Sigmoid colon (tissue), 7 donors: ENCODE data around the gene KBTBD12. TPM values are rescaled to one million over a fixed set of nuclear protein-coding genes. Genes with fewer than 3 reads are reported as not detected.

Experiments used
- DNase-seq: peaks from one replicate; pipeline ENCODE4 v3.0.0-alpha.2; 2019
- H3K27ac ChIP-seq, 4 donors: fragments of 200-600 bp; sonication (generic); one replicate each; pipeline ENCODE4 v1.5.1; 2016 to 2019; ENCODE audit warnings: mild to moderate bottlenecking in 1 of 4
- H3K27me3 ChIP-seq, 3 donors: fragments of 200-600 bp; sonication (generic); one replicate each; pipeline ENCODE4 v1.5.1; 2019; ENCODE audit warnings: mild to moderate bottlenecking in 1 of 3
- H3K36me3 ChIP-seq, 4 donors: fragments of 200-600 bp; sonication (generic); one replicate each; pipeline ENCODE4 v1.5.1; 2016 to 2019
- H3K4me1 ChIP-seq, 4 donors: fragments of 200-600 bp; sonication (generic); one replicate each; pipeline ENCODE4 v1.5.1; 2017 to 2019
- H3K4me3 ChIP-seq, 4 donors: fragments of 200-600 bp; sonication (generic); one replicate each; pipeline ENCODE4 v1.5.1; 2017 to 2019; ENCODE audit warnings: mild to moderate bottlenecking in 2 of 4, moderate library complexity in 1 of 4
- H3K9me3 ChIP-seq, 4 donors: fragments of 200-600 bp in 3 of 4; sonication (generic) in 3 of 4; one replicate each; pipeline versions ENCODE4 v1.5.1 to v1.6.1; 2013 to 2019
- CTCF ChIP-seq, 4 experiments: fragments of 450-650 bp in 3 of 4; fragments of 200-600 bp in 1 of 4; IDR thresholded peaks; one replicate each; pipeline ENCODE4 v1.5.1; 2016 to 2019; ENCODE audit warnings: antibody characterized with exemption in 4 of 4, mild to moderate bottlenecking in 3 of 4, moderate library complexity in 2 of 4
- EP300 ChIP-seq, 4 donors: sonication (generic); formaldehyde crosslinking; IDR thresholded peaks; one replicate each; pipeline ENCODE4 v1.6.1; 2017; ENCODE audit warnings: antibody characterized with exemption in 4 of 4
- POLR2A ChIP-seq, 2 donors: fragments of 450-650 bp; IDR thresholded peaks; one replicate each; pipeline ENCODE4 v1.6.1; 2016; ENCODE audit warnings: antibody characterized with exemption in 2 of 2, mild to moderate bottlenecking in 2 of 2, moderate library complexity in 2 of 2
- POLR2AphosphoS5 ChIP-seq, 4 donors: sonication (generic); formaldehyde crosslinking; IDR thresholded peaks; one replicate each; pipeline ENCODE4 v1.6.1; 2017; ENCODE audit warnings: antibody characterized with exemption in 4 of 4
- WGBS, 2 donors: extraction: QIAGEN DNeasy Blood & Tissue Kit; methylation state at CpG; one replicate each; pipeline ENCODE4 v1.1.7; 2013; 5-methylcytosine and 5-hydroxymethylcytosine counted together
- intact Hi-C: fragments of 100-400 bp; cut with DNase I; formaldehyde crosslinking; loops from one replicate; pipeline ENCODE4 v1.15.1; 2023
- polyA plus RNA-seq, 3 donors: library from polyadenylated mRNA; stranded (reverse); fragments of 200-250 nt; gene quantifications; one replicate each; pipeline ENCODE4 v1.2.3, GENCODE V29; 2013
- total RNA-seq, 4 donors: library from RNA; depleted of rRNA; stranded (reverse); fragments of >200 nt; gene quantifications; one replicate each; pipeline ENCODE4 v1.1.0, GENCODE V29; 2016
- donor health status: healthy with polysubstance abuse.
- donor health status: Bipolar disorder and iron deficiency.
- donor health status: healthy.

KBTBD12 gene
- total and polyA plus RNA-seq, 7 donors, result 1.3 to 5.9 (median 2.5) TPM

GRCh38 chr3:127982155-127982554 is 67.1 kb downstream of the KBTBD12 start:
- 80 to 87% methylated on average over 3 of the region's 3 CpGs for WGBS, 2 donors
- TF ChIP-seq POLR2AphosphoS5 (IDR thresholded peaks at IDR 0.05) (no peak), EP300 (IDR thresholded peaks at IDR 0.05) (no peak), POLR2A (IDR thresholded peaks at IDR 0.05) (no peak), CTCF (IDR thresholded peaks at IDR 0.05) (no peak)
- no peak overlapping the region for H3K27ac ChIP-seq
- H3K4me1 ChIP-seq, result no peaks in the 10 kb centered on the region
- no peak for DNase-seq
- peaks cover 0 to 3% (median 0%) of the 10 kb centered on the region in 4 donors for H3K36me3 ChIP-seq
- intact Hi-C loops, result no loop called here
- H3K27me3 ChIP-seq, result no peaks in the 10 kb centered on the region
- no peak overlapping the region for H3K4me3 ChIP-seq
- H3K9me3 ChIP-seq, result no peaks in the 10 kb centered on the region

GRCh38 chr3:127984241-127984975 is 69.4 kb downstream of the KBTBD12 start:
- no peaks in the 10 kb centered on the region for H3K9me3 ChIP-seq
- H3K4me3 ChIP-seq, result no peak overlapping the region
- no peak overlapping the region for H3K27ac ChIP-seq
- H3K27me3 ChIP-seq, result no peaks in the 10 kb centered on the region
- no peak for DNase-seq
- intact Hi-C loops, result no loop called here
- TF ChIP-seq POLR2A (IDR thresholded peaks at IDR 0.05) (no peak), POLR2AphosphoS5 (IDR thresholded peaks at IDR 0.05) (no peak), CTCF (IDR thresholded peaks at IDR 0.05) (no peak), EP300 (IDR thresholded peaks at IDR 0.05) (no peak)
- no peaks in the 10 kb centered on the region for H3K4me1 ChIP-seq
- WGBS, 2 donors, result 89% methylated on average over 8 of the region's 8 CpGs
- H3K36me3 ChIP-seq, result peaks cover 0 to 3% (median 0%) of the 10 kb centered on the region in 4 donors

- intact Hi-C loops, result no loop called here
- TF ChIP-seq EP300 (IDR thresholded peaks at IDR 0.05) (no peak), POLR2AphosphoS5 (IDR thresholded peaks at IDR 0.05) (no peak), CTCF (IDR thresholded peaks at IDR 0.05) (no peak), POLR2A (IDR thresholded peaks at IDR 0.05) (no peak)
Measured at GRCh38 chr3:127985216-127985615, 70.2 kb downstream of the KBTBD12 start.

GRCh38 chr3:127985655-127986225 is 70.7 kb downstream of the KBTBD12 start:
- Histone ChIP-seq H3K4me1 (no peaks in the 10 kb centered on the region), H3K27me3 (no peaks in the 10 kb centered on the region), H3K9me3 (no peaks in the 10 kb centered on the region), H3K36me3 (peaks cover 0 to 3% (median 0%) of the 10 kb centered on the region in 4 donors), H3K27ac (no peak overlapping the region), H3K4me3 (no peak overlapping the region)
- TF ChIP-seq EP300 (IDR thresholded peaks at IDR 0.05), result no peak
- TF ChIP-seq CTCF (IDR thresholded peaks at IDR 0.05), result no peak
- TF ChIP-seq POLR2AphosphoS5 (IDR thresholded peaks at IDR 0.05), result no peak
- TF ChIP-seq POLR2A (IDR thresholded peaks at IDR 0.05), result no peak
- WGBS, 2 donors, result 93 to 95% methylated on average over 13 of the region's 13 CpGs
- DNase-seq, result no peak
- intact Hi-C loops, result no loop called here

More at GRCh38 chr3:127985216-127985615, 70.2 kb downstream of the KBTBD12 start:
- H3K4me1 ChIP-seq, result no peaks in the 10 kb centered on the region
- H3K27ac ChIP-seq, result no peak overlapping the region
- H3K27me3 ChIP-seq, result no peaks in the 10 kb centered on the region
- H3K36me3 ChIP-seq, result peaks cover 0 to 3% (median 0%) of the 10 kb centered on the region in 4 donors
- DNase-seq, result no peak
- H3K4me3 ChIP-seq, result no peak overlapping the region
- WGBS, 2 donors, result 95% methylated on average over 4 of the region's 4 CpGs
- H3K9me3 ChIP-seq, result no peaks in the 10 kb centered on the region
